T-cell (primary cell): ENCODE data around the gene MAPKAP1. TPM values are rescaled to one million over a fixed set of nuclear protein-coding genes. Genes with fewer than 3 reads are reported as not detected.

Experiments
- ATAC-seq, 4 experiments: fragments of 200-7000 bp in 3 of 4; fragments of 150-1000 bp in 1 of 4; cut with Tn5 transposase; replicated peaks in 1 of 4; 1 replicate in 3 of 4; 2 replicates in 1 of 4; pipeline ENCODE4 v1.10.0; 2021; ENCODE audit warnings: moderate library complexity in 3 of 4, mild to moderate bottlenecking in 2 of 4, moderate number of reproducible peaks in 1 of 4
- CTCF ChIA-PET, 2 donors: fragments of 300-600 bp; sonication (Branson Sonifier 250); formaldehyde crosslinking; loops; one replicate each; lab custom pipeline; 2022; ENCODE audit warnings: antibody characterized with exemption in 2 of 2; lab: Charles Lee
- POLR2A ChIA-PET, 2 donors: fragments of 300-600 bp; sonication (Branson Sonifier 250); formaldehyde crosslinking; loops; one replicate each; lab custom pipeline; 2022; ENCODE audit warnings: antibody characterized with exemption in 2 of 2; lab: Charles Lee
- DNase-seq, 35 experiments: peaks; one replicate each; pipeline versions ENCODE4 v3.0.0 to v3.0.0-alpha.2; 2013 to 2023
- H3K27ac ChIP-seq: one replicate; pipeline ENCODE4 v1.5.1; 2013; ENCODE audit warnings: low read length
- H3K27me3 ChIP-seq, 2 experiments: replicated peaks in 1 of 2; 1 replicate in 1 of 2; 2 replicates in 1 of 2; pipeline versions ENCODE4 v1.6.1 to v1.7.0; 2013; ENCODE audit warnings: low read length in 1 of 2, mixed read lengths in 1 of 2; ENCODE audit not compliant: control insufficient read depth in 2 of 2, insufficient read depth in 2 of 2; ENCODE audit errors: extremely low read depth in 1 of 2
- H3K36me3 ChIP-seq, 2 donors: 1 replicate in 1 of 2; 2 replicates in 1 of 2; pipeline versions ENCODE4 v1.6.1 to v1.7.0; 2013; ENCODE audit warnings: low read length in 1 of 2; ENCODE audit not compliant: control insufficient read depth in 2 of 2, insufficient read depth in 1 of 2; ENCODE audit errors: extremely low read depth in 1 of 2
- H3K4me1 ChIP-seq, 2 experiments: 1 replicate in 1 of 2; 2 replicates in 1 of 2; pipeline versions ENCODE4 v1.6.1 to v1.7.0; 2013; ENCODE audit warnings: low read length in 2 of 2, mixed read lengths in 1 of 2; ENCODE audit not compliant: insufficient read depth in 2 of 2, control insufficient read depth in 1 of 2; ENCODE audit errors: extremely low read depth in 1 of 2
- H3K4me3 ChIP-seq, 2 donors: 1 replicate in 1 of 2; 2 replicates in 1 of 2; pipeline versions ENCODE4 v1.5.1 to v1.7.0; 2013; ENCODE audit warnings: mild to moderate bottlenecking in 2 of 2, low read length in 1 of 2, moderate library complexity in 1 of 2; ENCODE audit not compliant: control insufficient read depth in 1 of 2; ENCODE audit errors: extremely low read depth in 1 of 2
- H3K9me3 ChIP-seq: 2 replicates; pipeline ENCODE4 v1.7.0; 2013
- H3K27ac Mint-ChIP-seq, 2 donors: one replicate each; pipeline ENCODE4 v1.8.0; 2020 to 2021; ENCODE audit warnings: mild to moderate bottlenecking in 2 of 2, mixed read lengths in 2 of 2
- H3K27me3 Mint-ChIP-seq, 2 donors: one replicate each; pipeline ENCODE4 v1.8.0; 2021 to 2022; ENCODE audit warnings: mixed read lengths in 2 of 2
- H3K36me3 Mint-ChIP-seq: one replicate; pipeline ENCODE4 v1.8.0; 2021; ENCODE audit warnings: mixed read lengths
- H3K4me1 Mint-ChIP-seq, 3 donors: one replicate each; pipeline ENCODE4 v1.8.0; 2020 to 2022; ENCODE audit warnings: mixed read lengths in 3 of 3, mild to moderate bottlenecking in 1 of 3
- H3K4me3 Mint-ChIP-seq, 3 donors: one replicate each; pipeline ENCODE4 v1.8.0; 2020 to 2022; ENCODE audit warnings: mild to moderate bottlenecking in 3 of 3, mixed read lengths in 3 of 3, moderate library complexity in 3 of 3
- H3K9me3 Mint-ChIP-seq, 3 donors: one replicate each; pipeline ENCODE4 v1.8.0; 2020 to 2022; ENCODE audit warnings: mixed read lengths in 3 of 3
- WGBS: methylation state at CpG from one replicate; pipeline ENCODE4 v1.1.5; 2013; ENCODE audit warnings: missing lambda C conversion rate; ENCODE audit not compliant: insufficient coverage; 5-methylcytosine and 5-hydroxymethylcytosine counted together
- total RNA-seq, 35 experiments: library from RNA in 6 of 35; stranded (reverse) in 6 of 35; fragments of 120-200 nt in 1 of 35; gene quantifications; one replicate each; pipeline versions ENCODE4 v1.2.1 to v1.2.4 and lab custom pipeline; 2013 to 2026

The MAPKAP1 gene
- total RNA-seq, 5 donors from 2014 or later (not counting 1 experiment from before 2014, with no cell fraction given) = 50.2 to 60.3 (median 55.6) TPM

DNA sequence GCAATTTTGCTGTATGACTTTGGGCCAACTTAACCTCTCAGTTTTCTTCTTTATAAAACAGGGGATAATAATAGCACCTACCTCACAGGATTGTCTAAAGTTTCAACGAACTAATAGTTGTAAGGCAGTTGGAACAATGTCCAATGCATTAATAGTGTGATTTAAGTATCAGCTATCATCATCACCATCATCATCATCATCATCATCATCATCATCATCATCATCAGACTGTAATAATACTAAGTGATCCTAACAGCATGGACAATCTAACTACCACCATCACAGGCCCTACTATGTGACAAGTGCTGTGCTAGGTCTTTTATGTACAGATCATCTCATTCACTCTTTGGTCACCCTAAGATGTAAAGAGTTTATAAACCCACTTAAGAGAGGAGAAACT is 196.0 kb downstream of the MAPKAP1 start:
- Mint-ChIP-seq H3K4me3 (no peak overlapping the region), H3K27ac (no peak overlapping the region), H3K36me3 (peaks cover 19% of the 10 kb centered on the region), H3K27me3 (no peaks in the 10 kb centered on the region), H3K4me1 (peaks cover 15 to 21% (median 15%) of the 10 kb centered on the region in 3 donors), H3K9me3 (no peaks in the 10 kb centered on the region)
- Histone ChIP-seq H3K36me3 (peaks cover 0 to 4% of the 10 kb centered on the region in 2 donors), H3K4me3 (no peak overlapping the region), H3K9me3 (no peaks in the 10 kb centered on the region), H3K4me1 (peaks cover 0 to 9% of the 10 kb centered on the region in 2 experiments), H3K27me3 (no peaks in the 10 kb centered on the region), H3K27ac (no peak overlapping the region)
- ATAC-seq (no peak), DNase-seq (no peak)
- ChIA-PET CTCF (no interaction called here), POLR2A (no interaction called here)
- WGBS = no CpG with 5 or more reads among the region's 1 CpG

DNA sequence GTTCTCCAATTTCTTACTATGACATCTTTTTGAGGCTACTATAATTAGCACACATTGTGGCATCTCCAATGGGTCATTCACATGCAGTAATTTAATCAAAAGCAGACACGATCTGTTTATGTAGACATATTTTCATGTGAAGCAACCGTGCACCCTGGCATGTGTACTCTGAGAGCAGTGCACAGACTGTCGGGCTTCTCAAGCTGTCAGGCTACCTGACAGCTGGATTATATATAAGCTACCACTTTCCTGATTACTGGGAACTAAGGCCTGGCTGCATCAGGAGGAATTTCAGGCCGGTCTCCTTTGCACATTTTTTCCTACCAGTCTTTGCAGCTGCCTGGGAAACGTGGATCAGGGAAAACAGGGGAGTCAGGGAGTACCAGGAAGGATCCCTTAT is 197.5 kb downstream of the MAPKAP1 start:
- no peaks in the 10 kb centered on the region for H3K9me3 Mint-ChIP-seq
- H3K27ac Mint-ChIP-seq = no peak overlapping the region
- peaks cover 9 to 10% (median 10%) of the 10 kb centered on the region in 3 donors for H3K4me1 Mint-ChIP-seq
- Histone ChIP-seq H3K4me3 (no peak overlapping the region), H3K27ac (no peak overlapping the region), H3K36me3 (peaks cover 3 to 5% of the 10 kb centered on the region in 2 donors), H3K27me3 (no peaks in the 10 kb centered on the region), H3K4me1 (peaks cover 0 to 8% of the 10 kb centered on the region in 2 experiments), H3K9me3 (no peaks in the 10 kb centered on the region)
- ATAC-seq (no peak), DNase-seq (no peak)
- peaks cover 27% of the 10 kb centered on the region for H3K36me3 Mint-ChIP-seq
- WGBS = 80% methylated on average over 3 of the region's 5 CpGs
- H3K4me3 Mint-ChIP-seq = no peak overlapping the region
- POLR2A ChIA-PET = no interaction called here
- no peaks in the 10 kb centered on the region for H3K27me3 Mint-ChIP-seq
- CTCF ChIA-PET = interaction anchor here in 1 of 2 donors (0.7 kb wide), 1 partner anchor 20 kb away, joined by 3 read pairs; no protein-coding TSS in a partner anchor

DNA sequence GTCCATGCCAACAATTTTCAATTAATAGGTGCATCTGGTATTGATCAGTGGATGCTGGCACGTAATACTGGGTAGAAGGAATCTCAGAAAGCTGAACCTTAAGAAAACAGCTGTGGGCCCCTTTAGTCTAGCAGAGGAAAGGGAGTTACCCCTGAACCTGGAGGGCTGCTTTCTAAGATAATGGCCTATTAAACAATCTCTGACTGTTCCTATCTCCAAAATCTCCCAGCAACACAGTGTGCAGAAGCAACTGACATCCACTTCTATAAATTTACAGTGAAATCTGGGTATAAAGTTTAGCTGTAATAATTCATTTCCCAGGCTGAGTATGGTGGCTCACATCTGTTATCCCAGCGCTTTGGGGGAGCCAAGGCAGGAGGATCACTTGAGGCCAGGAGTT is 198.8 kb downstream of the MAPKAP1 start:
- CTCF ChIA-PET = no interaction called here
- Mint-ChIP-seq H3K27ac (no peak overlapping the region), H3K36me3 (peaks cover 28% of the 10 kb centered on the region), H3K27me3 (no peaks in the 10 kb centered on the region), H3K4me3 (no peak overlapping the region), H3K9me3 (no peaks in the 10 kb centered on the region), H3K4me1 (no peaks in the 10 kb centered on the region)
- Histone ChIP-seq H3K36me3 (peaks cover 3 to 5% of the 10 kb centered on the region in 2 donors), H3K9me3 (no peaks in the 10 kb centered on the region), H3K27me3 (no peaks in the 10 kb centered on the region), H3K4me3 (no peak overlapping the region), H3K4me1 (no peaks in the 10 kb centered on the region), H3K27ac (no peak overlapping the region)
- POLR2A ChIA-PET = no interaction called here
- WGBS = no CpG with 5 or more reads among the region's 2 CpGs
- ATAC-seq (no peak), DNase-seq (no peak)

DNA sequence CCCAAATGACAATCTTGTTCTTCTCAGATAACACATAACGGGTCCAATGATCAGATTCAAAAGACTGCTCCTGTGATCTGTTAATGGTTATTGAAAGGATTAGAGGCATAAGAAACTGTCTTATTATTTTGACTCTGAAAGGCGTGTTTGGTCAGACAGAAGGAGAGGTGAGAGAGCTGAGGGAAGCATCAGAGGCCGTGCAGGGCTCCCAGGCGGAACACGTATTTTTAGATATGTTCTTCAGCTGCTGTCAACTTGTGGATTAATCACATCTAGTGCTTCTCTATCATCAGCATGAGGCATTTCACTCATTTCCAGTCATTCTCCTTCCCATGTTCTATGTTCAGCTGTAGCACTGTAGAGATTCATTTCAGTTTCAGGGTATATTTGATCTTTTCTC is 199.8 kb downstream of the MAPKAP1 start:
- H3K36me3 Mint-ChIP-seq = peaks cover 33% of the 10 kb centered on the region
- CTCF ChIA-PET = no interaction called here

DNA sequence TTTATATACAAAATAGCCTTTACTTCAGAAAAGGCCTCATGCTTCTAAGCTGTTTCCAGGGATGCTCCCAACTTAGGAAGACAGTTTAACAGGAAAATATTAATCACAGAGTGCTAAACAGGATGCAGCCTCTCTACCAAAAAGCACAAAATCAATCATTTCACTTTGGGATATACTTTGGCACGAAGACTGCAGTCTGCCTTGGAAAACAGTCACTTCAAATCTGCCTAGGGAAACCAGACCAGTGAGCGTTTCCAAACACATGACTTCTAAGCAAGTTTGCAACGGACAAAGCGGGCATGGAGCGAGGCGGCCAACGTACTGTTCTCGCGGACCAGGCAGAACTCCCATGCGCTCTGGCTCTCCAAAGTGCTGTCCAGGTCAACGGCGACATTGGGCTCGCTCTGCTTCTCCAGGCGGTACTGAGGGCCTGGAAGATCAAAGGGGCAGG is 201.0 kb downstream of the MAPKAP1 start:
- Mint-ChIP-seq H3K27ac (no peak overlapping the region), H3K27me3 (no peaks in the 10 kb centered on the region), H3K36me3 (peaks cover 40% of the 10 kb centered on the region), H3K4me1 (no peaks in the 10 kb centered on the region), H3K4me3 (no peak overlapping the region), H3K9me3 (no peaks in the 10 kb centered on the region)
- ATAC-seq = no peak
- no peak for DNase-seq
- ChIA-PET POLR2A (no interaction called here), CTCF (no interaction called here)
- H3K9me3 ChIP-seq = no peaks in the 10 kb centered on the region
- H3K4me3 ChIP-seq = no peak overlapping the region
- peaks cover 3 to 5% of the 10 kb centered on the region in 2 donors for H3K36me3 ChIP-seq
- H3K27ac ChIP-seq = no peak overlapping the region
- 98% methylated on average over 10 of the region's 14 CpGs for WGBS
- no peaks in the 10 kb centered on the region for H3K27me3 ChIP-seq
- no peaks in the 10 kb centered on the region for H3K4me1 ChIP-seq

More for the DNA sequence above, 199.8 kb downstream of the MAPKAP1 start:
- POLR2A ChIA-PET = no interaction called here
- H3K27ac Mint-ChIP-seq = no peak overlapping the region
- H3K9me3 ChIP-seq = no peaks in the 10 kb centered on the region
- H3K27me3 Mint-ChIP-seq = no peaks in the 10 kb centered on the region
- no peak overlapping the region for H3K4me3 ChIP-seq
- H3K27me3 ChIP-seq = no peaks in the 10 kb centered on the region
- ATAC-seq = no peak
- peaks cover 3 to 5% of the 10 kb centered on the region in 2 donors for H3K36me3 ChIP-seq
- H3K9me3 Mint-ChIP-seq = no peaks in the 10 kb centered on the region
- DNase-seq = no peak
- WGBS = 100% methylated on average over 1 of the region's 5 CpGs
- no peak overlapping the region for H3K27ac ChIP-seq
- H3K4me3 Mint-ChIP-seq = no peak overlapping the region
- no peaks in the 10 kb centered on the region for H3K4me1 ChIP-seq
- H3K4me1 Mint-ChIP-seq = no peaks in the 10 kb centered on the region

DNA sequence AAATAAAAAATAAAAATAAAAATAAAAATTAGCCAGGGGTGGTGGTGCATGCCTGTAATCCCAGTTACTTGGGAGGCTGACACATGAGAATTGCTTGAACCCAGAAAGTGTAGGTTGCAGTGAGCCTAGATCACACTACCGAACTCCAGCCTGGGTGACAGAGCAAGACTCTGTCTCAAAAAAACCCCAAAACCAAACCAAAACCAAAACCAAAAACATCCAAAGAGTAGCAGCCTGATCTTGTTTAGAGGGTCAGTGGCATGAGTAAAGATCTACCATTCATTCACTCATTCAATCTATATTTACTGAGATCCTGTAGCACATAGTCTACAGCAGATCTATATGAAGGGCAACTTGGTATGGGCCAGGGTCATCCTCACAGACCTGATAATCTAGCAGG is 202.4 kb downstream of the MAPKAP1 start:
- Mint-ChIP-seq H3K4me1 (no peaks in the 10 kb centered on the region), H3K36me3 (peaks cover 48% of the 10 kb centered on the region), H3K4me3 (no peak overlapping the region), H3K27me3 (no peaks in the 10 kb centered on the region), H3K27ac (no peak overlapping the region), H3K9me3 (no peaks in the 10 kb centered on the region)
- no peaks in the 10 kb centered on the region for H3K27me3 ChIP-seq
- no peaks in the 10 kb centered on the region for H3K9me3 ChIP-seq
- no CpG with 5 or more reads among the region's 1 CpG for WGBS
- no peak for ATAC-seq
- ChIA-PET POLR2A (no interaction called here), CTCF (no interaction called here)
- peaks cover 3 to 5% of the 10 kb centered on the region in 2 donors for H3K36me3 ChIP-seq
- H3K4me1 ChIP-seq = no peaks in the 10 kb centered on the region
- H3K27ac ChIP-seq = no peak overlapping the region
- no peak overlapping the region for H3K4me3 ChIP-seq
- no peak for DNase-seq

DNA sequence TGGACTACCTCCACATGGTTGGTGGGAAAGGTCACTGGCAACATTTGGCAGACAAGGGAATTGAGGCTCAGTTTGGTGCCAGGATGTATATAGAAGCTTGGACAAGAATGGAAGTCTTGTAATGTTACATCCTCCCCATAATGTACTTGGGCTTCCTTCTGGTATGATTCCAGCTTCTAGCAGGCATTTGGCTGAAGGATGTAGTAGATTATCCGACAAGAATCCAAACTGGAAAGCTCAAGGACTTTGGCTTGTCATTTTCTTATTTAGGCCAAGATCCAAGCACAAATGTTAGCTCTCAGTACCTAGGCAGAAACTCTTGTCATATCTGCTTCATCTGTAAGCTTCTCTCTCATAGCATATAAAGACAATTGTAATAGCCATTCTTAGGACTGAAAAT is 209.1 kb downstream of the MAPKAP1 start:
- no peaks in the 10 kb centered on the region for H3K4me1 Mint-ChIP-seq
- no peaks in the 10 kb centered on the region for H3K27me3 ChIP-seq
- no peaks in the 10 kb centered on the region for H3K9me3 Mint-ChIP-seq
- H3K4me1 ChIP-seq = no peaks in the 10 kb centered on the region
- ChIA-PET CTCF (no interaction called here), POLR2A (no interaction called here)
- H3K27me3 Mint-ChIP-seq = no peaks in the 10 kb centered on the region
- DNase-seq (no peak), ATAC-seq (no peak)
- H3K9me3 ChIP-seq = no peaks in the 10 kb centered on the region
- H3K4me3 ChIP-seq = no peak overlapping the region
- no peak overlapping the region for H3K4me3 Mint-ChIP-seq
- no peak overlapping the region for H3K27ac ChIP-seq
- H3K36me3 ChIP-seq = peaks cover 0 to 6% of the 10 kb centered on the region in 2 donors
- no peak overlapping the region for H3K27ac Mint-ChIP-seq
- no CpG with 5 or more reads among the region's 1 CpG for WGBS
- peaks cover 27% of the 10 kb centered on the region for H3K36me3 Mint-ChIP-seq
